WTC11 (cell line): ENCODE results near the gene TNRC6C. TPM values are rescaled to one million over a fixed set of nuclear protein-coding genes. Genes with fewer than 3 reads are reported as not detected.

Experiments used
- ATAC-seq: fragments of 200-7000 bp; cut with Tn5 transposase; 2 replicates; pipeline ENCODE4 v1.10.0; 2021; ENCODE audit warnings: mild to moderate bottlenecking, moderate library complexity
- CTCF ChIA-PET: fragments of 300-600 bp; sonication (Branson Sonifier 250); formaldehyde crosslinking; loops from one replicate; lab custom pipeline; 2021; ENCODE audit warnings: antibody characterized with exemption; lab: Charles Lee
- POLR2A ChIA-PET: fragments of 350-600 bp; sonication (Branson Sonifier 250); formaldehyde crosslinking; loops from one replicate; lab custom pipeline; 2021; ENCODE audit warnings: antibody characterized with exemption; lab: Charles Lee
- DNase-seq: peaks from one replicate; pipeline ENCODE4 v3.0.0; 2021; ENCODE audit warnings: low spot score
- H3K27ac Mint-ChIP-seq: 2 replicates; pipeline ENCODE4 v1.8.0; 2021; ENCODE audit warnings: mixed read lengths
- H3K27me3 Mint-ChIP-seq: 2 replicates; pipeline ENCODE4 v1.8.0; 2021; ENCODE audit warnings: low read depth, mild to moderate bottlenecking, moderate library complexity, mixed read lengths
- H3K36me3 Mint-ChIP-seq: 2 replicates; pipeline ENCODE4 v1.8.0; 2021; ENCODE audit warnings: mixed read lengths
- H3K4me1 Mint-ChIP-seq: 2 replicates; pipeline ENCODE4 v1.8.0; 2022; ENCODE audit warnings: mixed read lengths
- H3K4me3 Mint-ChIP-seq: 2 replicates; pipeline ENCODE4 v1.8.0; 2021; ENCODE audit warnings: mild to moderate bottlenecking, moderate library complexity, mixed read lengths
- H3K9me3 Mint-ChIP-seq: 2 replicates; pipeline ENCODE4 v1.8.0; 2021; ENCODE audit warnings: mixed read lengths
- AFF4 ChIP-seq: sonication (generic); formaldehyde crosslinking; IDR thresholded peaks from 2 replicates; pipeline ENCODE4 v1.8.1; 2023; ENCODE audit warnings: mild to moderate bottlenecking, missing genetic modification reagents, borderline replicate concordance
- CBFB ChIP-seq: sonication (generic); formaldehyde crosslinking; IDR thresholded peaks from 2 replicates; pipeline ENCODE4 v1.8.1; 2022; ENCODE audit warnings: mild to moderate bottlenecking, low read depth, missing genetic modification reagents
- ELF4 ChIP-seq: sonication (generic); formaldehyde crosslinking; IDR thresholded peaks from 2 replicates; pipeline ENCODE4 v1.8.1; 2022; ENCODE audit warnings: low read depth, mild to moderate bottlenecking, moderate library complexity, missing genetic modification reagents
- IRF2 ChIP-seq: sonication (generic); formaldehyde crosslinking; IDR thresholded peaks from 2 replicates; pipeline ENCODE4 v1.8.0; 2022; ENCODE audit warnings: low read depth, missing genetic modification reagents, borderline replicate concordance
- PRDM15 ChIP-seq: sonication (generic); formaldehyde crosslinking; IDR thresholded peaks from 2 replicates; pipeline ENCODE4 v1.8.0; 2022; ENCODE audit warnings: missing genetic modification reagents
- STAT6 ChIP-seq: sonication (generic); formaldehyde crosslinking; conservative IDR thresholded peaks from 2 replicates; pipeline ENCODE4 v1.8.1; 2023; ENCODE audit warnings: mild to moderate bottlenecking, low read depth, missing genetic modification reagents, moderate library complexity
- TEAD1 ChIP-seq: sonication (generic); formaldehyde crosslinking; IDR thresholded peaks from 2 replicates; pipeline ENCODE4 v1.8.0; 2022; ENCODE audit warnings: mild to moderate bottlenecking, missing genetic modification reagents
- ZNF138 ChIP-seq: sonication (generic); formaldehyde crosslinking; conservative IDR thresholded peaks from 2 replicates; pipeline ENCODE4 v1.8.1; 2022; ENCODE audit warnings: mild to moderate bottlenecking, moderate library complexity, missing genetic modification reagents
- ZNF263 ChIP-seq: sonication (generic); formaldehyde crosslinking; IDR thresholded peaks from 2 replicates; pipeline ENCODE4 v1.8.1; 2022; ENCODE audit warnings: low read depth, mild to moderate bottlenecking, moderate library complexity, missing genetic modification reagents
- ZNF416 ChIP-seq: fragments of 250-450 bp; sonication (Bioruptor Pico); IDR thresholded peaks from 2 replicates; pipeline ENCODE4 v1.9.0; 2021; ENCODE audit warnings: mild to moderate bottlenecking, inconsistent platforms
- ZNF423 ChIP-seq: fragments of 250-450 bp; sonication (Bioruptor Pico); IDR thresholded peaks from 2 replicates; pipeline ENCODE4 v2.1.2; 2022; ENCODE audit warnings: mild to moderate bottlenecking, moderate library complexity
- total RNA-seq: library from RNA; stranded (reverse); gene quantifications from 3 replicates; pipeline ENCODE4 v1.2.3, GENCODE V29; 2021
- TF ChIP-seq, protein P1 (sequence below): fragments of 250-450 bp; sonication (Bioruptor Pico); conservative IDR thresholded peaks from 2 replicates; pipeline ENCODE4 v1.9.0; 2021; ENCODE audit warnings: mild to moderate bottlenecking
- TF ChIP-seq, protein P2 (sequence below): sonication (generic); formaldehyde crosslinking; conservative IDR thresholded peaks from 2 replicates; pipeline ENCODE4 v1.8.1; 2022; ENCODE audit warnings: mild to moderate bottlenecking, missing genetic modification reagents

The TNRC6C gene
- total RNA-seq, 1 experiment from 2014 or later = 52.3 TPM

DNA sequence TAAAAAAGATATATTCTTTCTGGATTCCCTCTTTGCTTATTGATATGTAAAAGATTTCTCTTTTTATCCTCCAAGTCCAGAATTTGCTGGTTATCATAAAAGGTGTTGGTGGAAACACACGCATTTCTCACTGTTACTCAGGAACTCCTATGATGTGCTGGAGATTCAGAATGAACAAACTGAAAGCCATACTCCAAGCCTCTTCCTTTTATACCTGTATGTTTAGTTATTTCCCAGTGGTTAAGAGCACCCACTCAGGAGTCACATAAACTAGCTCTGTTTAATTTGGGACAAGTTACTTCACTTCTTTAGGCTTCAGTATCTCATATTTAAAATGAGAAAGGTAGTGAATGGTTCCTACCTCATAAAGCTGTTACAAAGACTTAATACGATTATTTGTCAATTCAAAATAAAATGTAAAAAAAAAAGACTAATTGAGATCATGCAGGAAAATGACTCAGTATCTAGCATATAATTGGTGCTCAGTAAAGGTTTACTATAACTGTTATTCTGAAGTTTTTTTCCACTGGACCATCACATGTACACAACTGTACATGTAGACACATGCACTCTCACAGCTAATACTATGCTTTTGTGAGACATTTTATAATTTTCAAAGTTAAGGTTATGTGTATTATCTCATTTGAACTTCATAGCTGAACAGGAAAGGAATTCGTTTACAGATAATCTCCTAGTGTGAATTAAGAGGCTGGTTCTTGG, 47.1 kb downstream of the TNRC6C start (continued):
- TF ChIP-seq AFF4 (CRISPR knock-in tag) (no peak), ZNF416 (CRISPR knock-in tag) (no peak), PRDM15 (CRISPR knock-in tag) (no peak), IRF2 (CRISPR knock-in tag) (no peak), ELF4 (CRISPR knock-in tag) (no peak)
- TF ChIP-seq, protein P1, sequence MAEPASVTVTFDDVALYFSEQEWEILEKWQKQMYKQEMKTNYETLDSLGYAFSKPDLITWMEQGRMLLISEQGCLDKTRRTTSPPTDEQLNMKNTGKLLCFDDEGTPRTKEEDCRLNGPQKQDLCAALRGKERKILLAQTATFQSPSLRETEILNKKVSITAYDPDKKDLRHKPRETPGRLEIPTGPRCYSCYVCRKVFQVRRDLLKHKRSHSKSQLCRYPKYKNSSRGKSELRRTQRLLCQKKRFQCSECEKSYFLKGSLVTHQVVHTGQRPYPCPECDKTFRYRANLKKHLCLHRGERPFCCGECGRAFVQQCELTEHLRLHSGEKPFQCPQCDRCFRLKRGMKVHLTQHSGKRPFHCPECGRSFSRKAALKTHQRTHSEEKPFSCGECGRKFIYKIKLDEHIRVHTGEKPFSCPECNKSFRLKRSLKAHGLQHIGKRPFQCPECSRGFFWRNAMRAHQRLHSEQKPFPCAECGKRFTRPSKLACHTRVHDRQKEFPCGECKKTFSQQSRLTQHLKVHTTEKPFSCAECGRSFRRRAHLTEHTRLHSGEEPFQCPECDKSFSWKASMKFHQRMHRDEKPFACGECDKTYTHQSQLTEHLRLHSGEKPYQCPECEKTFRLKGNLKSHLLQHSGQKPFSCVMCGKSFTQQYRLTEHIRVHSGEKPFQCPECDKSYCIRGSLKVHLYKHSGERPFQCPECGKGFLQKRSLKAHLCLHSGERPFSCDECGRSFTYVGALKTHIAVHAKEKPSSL (CRISPR knock-in tag) = no peak

DNA sequence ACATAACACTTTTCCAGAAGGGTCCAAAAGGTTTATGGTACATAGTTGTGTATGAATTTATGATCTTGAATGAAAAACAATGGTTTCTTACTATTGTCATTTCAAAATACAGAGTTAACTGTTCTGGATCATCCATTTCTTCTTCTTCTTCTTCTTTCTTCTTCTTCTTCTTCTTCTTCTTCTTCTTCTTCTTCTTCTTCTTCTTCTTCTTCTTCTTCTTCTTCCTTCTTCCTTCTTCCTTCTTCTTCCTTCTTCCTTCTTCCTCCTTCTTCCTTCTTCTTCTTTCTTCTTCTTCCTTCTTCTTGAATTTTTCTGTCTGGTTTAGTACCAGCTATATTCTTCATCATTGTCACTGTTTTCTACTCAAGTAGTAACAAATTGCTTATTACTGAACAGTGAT, 47.8 kb downstream of the TNRC6C start:
- ChIA-PET CTCF (no interaction called here), POLR2A (interaction anchor here (0.6 to 0.7 kb wide), 3 partner anchors 8 to 13 kb away, joined by 3 read pairs; no protein-coding TSS in a partner anchor)
- Mint-ChIP-seq H3K9me3 (no peaks in the 10 kb centered on the region), H3K27ac (no peak overlapping the region), H3K36me3 (peaks cover 22% of the 10 kb centered on the region), H3K27me3 (no peaks in the 10 kb centered on the region), H3K4me3 (no peak overlapping the region), H3K4me1 (peaks cover 26% of the 10 kb centered on the region)
- DNase-seq (no peak), ATAC-seq (no peak)
- TF ChIP-seq ZNF423 (no peak), ZNF138 (CRISPR knock-in tag) (no peak), STAT6 (CRISPR knock-in tag) (no peak), TEAD1 (CRISPR knock-in tag) (no peak), CBFB (CRISPR knock-in tag) (no peak), PRDM15 (CRISPR knock-in tag) (no peak), ZNF263 (CRISPR knock-in tag) (no peak)
- TF ChIP-seq, protein P2, sequence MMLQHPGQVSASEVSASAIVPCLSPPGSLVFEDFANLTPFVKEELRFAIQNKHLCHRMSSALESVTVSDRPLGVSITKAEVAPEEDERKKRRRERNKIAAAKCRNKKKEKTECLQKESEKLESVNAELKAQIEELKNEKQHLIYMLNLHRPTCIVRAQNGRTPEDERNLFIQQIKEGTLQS = no peak
